OCI-M2 (cell line): Measurements from ENCODE around the gene ZMYND8.
"Not testable (repeated sequence)": the region's sequence is repeated elsewhere in the genome, so short reads cannot be mapped to it uniquely, and the experiment has no call there.

Source experiments
- DNase-seq: peaks from one replicate; lab custom pipeline; 2025; ENCODE audit not compliant: unreplicated experiment; lab: John Stamatoyannopoulos, UW

ZMYND8 gene

DNA sequence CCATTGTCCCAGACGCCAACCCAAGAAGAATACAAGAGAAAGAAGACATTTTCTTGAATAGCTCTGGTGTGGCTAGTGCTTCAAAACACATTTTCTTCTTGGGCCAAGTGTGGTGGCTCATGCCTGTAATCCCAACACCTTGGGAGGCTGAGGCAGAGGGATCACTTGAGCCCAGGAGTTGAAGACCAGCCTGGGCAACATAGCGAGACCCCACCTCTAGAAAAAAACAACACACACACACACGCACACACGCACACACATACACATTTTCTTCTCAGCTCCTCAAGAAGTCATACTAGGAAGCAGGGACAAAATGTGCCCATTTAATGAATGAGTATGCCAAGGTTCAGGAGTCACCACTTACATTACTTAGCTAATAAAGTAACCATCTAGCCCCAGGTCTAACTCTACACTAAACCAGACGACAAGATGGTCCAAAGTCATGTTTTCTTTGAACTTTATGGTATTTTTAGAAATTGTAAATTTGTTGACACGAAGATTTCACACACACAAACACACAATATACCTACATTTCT, 68.8 kb downstream of the ZMYND8 start:
- no peak for DNase-seq

DNA sequence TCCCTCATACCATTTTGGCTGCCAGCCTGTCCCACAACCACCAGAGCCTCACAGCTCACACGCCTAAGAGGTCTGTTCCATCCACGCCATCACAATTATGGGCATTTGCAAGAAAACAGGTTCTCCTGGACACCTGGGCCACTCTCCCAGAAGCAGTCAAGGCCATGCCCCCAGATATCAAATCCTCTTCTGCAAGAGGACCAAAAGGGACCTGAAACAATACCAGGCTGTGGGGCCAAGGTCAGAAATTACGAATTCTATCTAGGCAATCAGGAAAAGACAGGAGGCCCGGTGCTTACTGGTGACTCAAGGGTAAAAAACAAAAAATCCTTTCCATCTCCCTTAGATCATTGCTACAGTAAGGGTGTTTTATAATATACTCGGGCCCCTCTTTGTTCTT, 69.8 kb downstream of the ZMYND8 start:
- no peak for DNase-seq

DNA sequence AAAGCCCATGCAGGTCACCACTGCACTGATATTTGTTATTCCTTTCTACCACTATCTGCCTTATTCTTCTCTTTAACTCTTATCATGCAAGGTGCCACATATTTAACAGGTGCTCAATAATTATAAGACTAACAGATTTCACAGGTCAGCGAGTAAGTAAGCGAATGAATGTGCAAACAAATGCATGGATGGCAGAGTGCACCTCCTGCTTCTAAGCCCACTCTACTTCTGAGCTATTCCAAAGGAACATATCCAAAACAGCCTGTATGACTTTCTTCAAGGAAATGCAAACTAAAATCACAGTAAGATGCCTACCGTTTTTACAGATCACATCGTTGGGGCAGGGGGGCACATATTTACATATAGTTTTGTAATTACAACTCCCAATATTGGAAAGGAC, 71.3 kb downstream of the ZMYND8 start:
- no peak for DNase-seq

- no peak for DNase-seq
These were observed 72.1 kb downstream of the ZMYND8 start for GRCh38 chr20:47284373-47284772.

GRCh38 chr20:47283411-47283810, 73.1 kb downstream of the ZMYND8 start:
- DNase-seq, result no peak

- DNase-seq, result no peak
These were observed 73.6 kb downstream of the ZMYND8 start for GRCh38 chr20:47282864-47283263.

DNA sequence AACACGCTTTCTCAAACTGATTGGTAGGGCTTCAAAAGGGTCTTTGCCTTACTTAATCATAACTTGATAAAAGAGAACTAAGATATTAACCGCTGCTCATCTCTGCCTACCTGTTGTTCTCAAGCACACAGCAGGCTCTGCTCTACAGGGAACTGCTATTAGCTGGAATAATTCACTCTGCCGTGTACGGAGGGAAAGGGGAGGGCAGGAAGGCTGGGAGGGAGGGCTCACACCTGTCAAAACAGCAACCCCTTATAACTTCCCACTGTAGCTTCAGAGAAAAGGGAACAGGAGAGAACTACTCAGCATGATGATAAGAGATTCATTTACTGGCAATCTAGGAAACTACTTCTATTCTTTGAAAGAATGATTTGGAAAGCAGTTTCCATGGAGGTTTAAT, 75.1 kb downstream of the ZMYND8 start:
- no peak for DNase-seq

- no peak for DNase-seq
These were observed 75.8 kb downstream of the ZMYND8 start for GRCh38 chr20:47280668-47281067.

GRCh38 chr20:47280228-47280627, 76.3 kb downstream of the ZMYND8 start:
- DNase-seq, result no peak

GRCh38 chr20:47278907-47279348, 77.6 kb downstream of the ZMYND8 start:
- no peak for DNase-seq

DNA sequence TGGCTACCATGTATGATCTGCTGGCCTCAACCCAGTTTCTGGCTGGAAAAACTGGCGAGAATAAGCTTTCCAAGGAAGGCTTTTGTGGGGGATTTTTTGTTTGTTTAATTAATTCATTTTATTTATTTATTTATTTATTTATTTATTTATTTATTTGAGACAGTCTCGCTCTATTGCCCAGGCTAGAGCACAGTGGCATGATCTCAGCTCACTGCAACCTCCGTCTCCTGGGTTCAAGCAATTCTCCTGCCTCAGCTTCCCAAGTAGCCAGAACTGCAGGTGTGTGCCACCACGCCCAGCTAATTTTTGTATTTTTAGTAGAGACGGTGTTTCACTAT, 79.0 kb downstream of the ZMYND8 start:
- not testable (repeated sequence) for DNase-seq

- no peak for DNase-seq
These were observed 79.5 kb downstream of the ZMYND8 start for GRCh38 chr20:47276851-47277534.

GRCh38 chr20:47276251-47276650, 80.2 kb downstream of the ZMYND8 start:
- DNase-seq, result no peak

GRCh38 chr20:47275548-47275947, 81.0 kb downstream of the ZMYND8 start:
- DNase-seq, result no peak

- DNase-seq, result no peak
These were observed 81.9 kb downstream of the ZMYND8 start for GRCh38 chr20:47274401-47275108.

- no peak for DNase-seq
These were observed 82.8 kb downstream of the ZMYND8 start for GRCh38 chr20:47273591-47274235.

DNA sequence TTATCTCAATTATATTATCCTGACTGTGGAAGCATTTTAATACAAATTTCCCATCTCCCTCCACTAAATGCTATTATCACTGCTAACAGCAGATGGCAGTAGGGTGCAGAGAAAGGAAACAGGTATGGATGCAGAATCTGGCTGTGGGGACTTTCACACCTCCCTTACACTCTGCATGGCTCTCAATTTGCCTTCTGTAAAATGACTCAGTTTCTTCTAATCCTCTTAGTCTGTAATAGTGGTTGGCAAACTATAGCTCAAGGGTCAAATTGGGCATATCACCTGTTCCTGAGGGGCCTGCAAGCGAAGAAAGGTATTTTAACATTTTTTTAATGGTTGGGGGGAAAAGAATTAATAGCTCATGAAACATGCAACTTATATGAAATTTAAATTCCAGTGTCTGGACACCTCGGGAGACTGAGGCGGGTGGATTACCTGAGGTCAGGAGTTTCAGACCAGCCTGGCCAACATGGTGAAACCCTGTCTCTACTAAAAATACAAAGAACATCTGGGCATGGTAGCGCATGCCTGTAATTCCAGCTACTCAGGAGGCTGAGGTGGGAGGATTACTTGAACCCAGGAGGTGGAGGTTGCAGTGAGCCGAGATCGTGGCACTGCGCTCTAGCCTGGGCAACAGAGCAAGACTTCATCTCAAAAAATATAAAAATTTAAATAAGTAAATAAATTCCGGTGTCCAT, 83.5 kb downstream of the ZMYND8 start:
- DNase-seq, result no peak

- DNase-seq, result no peak
These were observed 85.4 kb downstream of the ZMYND8 start for GRCh38 chr20:47271046-47271615.

DNA sequence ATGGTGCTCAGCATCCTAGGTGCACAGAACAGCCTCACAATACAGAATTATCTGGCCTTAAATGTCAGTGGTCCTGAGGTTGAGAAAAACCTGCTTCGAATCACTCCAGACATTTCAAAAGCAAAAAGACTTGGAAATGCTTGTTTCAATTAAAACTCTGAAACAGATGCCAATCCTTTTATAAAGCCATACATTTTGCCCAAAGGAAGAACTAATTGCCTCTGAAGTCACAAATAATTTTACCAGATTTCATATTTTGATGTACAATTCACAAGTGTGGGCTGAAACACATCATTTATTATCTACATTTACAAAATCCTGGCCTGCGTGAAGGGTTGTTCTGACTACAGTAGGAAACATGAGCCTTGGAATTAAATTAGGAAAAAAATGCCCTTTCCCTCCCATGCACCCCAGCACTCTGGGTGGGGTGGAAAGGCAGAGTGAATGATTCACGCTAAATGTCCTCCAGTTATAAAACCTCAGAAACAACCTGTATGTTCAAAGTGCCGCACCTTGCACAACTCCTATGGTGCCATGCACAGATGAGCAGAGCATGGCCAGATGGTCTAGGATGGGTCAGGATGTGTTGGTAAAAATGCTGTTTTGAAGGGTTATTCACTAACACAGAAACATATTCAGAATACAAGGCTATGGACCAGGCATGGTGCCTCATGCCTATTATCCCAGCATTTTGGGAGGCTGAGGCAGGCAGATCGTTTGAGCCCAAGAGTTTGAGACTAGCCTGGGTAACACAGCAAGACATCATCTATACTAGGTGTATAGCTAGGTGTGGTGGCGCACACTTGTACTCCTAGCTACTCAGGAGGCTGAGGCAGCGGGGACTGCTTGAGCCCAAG, 87.0 kb downstream of the ZMYND8 start:
- no peak for DNase-seq

GRCh38 chr20:47267621-47268020, 88.9 kb downstream of the ZMYND8 start:
- no peak for DNase-seq
